Ectodermal cell (in vitro differentiated cells): Measurements from ENCODE around the gene BDKRB2.

Experiments used
- H3K27ac ChIP-seq: 2 replicates; pipeline ENCODE4 v1.7.0; 2013; ENCODE audit warnings: mild to moderate bottlenecking, low read depth, low read length; ENCODE audit not compliant: insufficient read depth, poor library complexity, severe bottlenecking
- H3K27me3 ChIP-seq: 2 replicates; pipeline ENCODE4 v1.7.0; 2013; ENCODE audit warnings: mild to moderate bottlenecking, low read length; ENCODE audit not compliant: insufficient read depth, control insufficient read depth, poor library complexity, severe bottlenecking
- H3K36me3 ChIP-seq: one replicate; pipeline ENCODE4 v1.7.0; 2013; ENCODE audit warnings: low read length; ENCODE audit not compliant: control insufficient read depth, insufficient read depth
- H3K4me1 ChIP-seq: one replicate; pipeline ENCODE4 v1.7.0; 2013; ENCODE audit warnings: low read length; ENCODE audit not compliant: control insufficient read depth, insufficient read depth
- H3K4me3 ChIP-seq: 2 replicates; pipeline ENCODE4 v1.7.0; 2013; ENCODE audit warnings: low read depth, low read length, control low read depth; ENCODE audit not compliant: insufficient read depth
- H3K9me3 ChIP-seq: 2 replicates; pipeline ENCODE4 v1.7.0; 2013; ENCODE audit warnings: mild to moderate bottlenecking, low read length, moderate library complexity; ENCODE audit not compliant: control insufficient read depth
- WGBS, 2 experiments: methylation state at CpG; one replicate each; pipeline ENCODE4 v1.1.7; 2013; ENCODE audit warnings: missing lambda C conversion rate in 2 of 2; 5-methylcytosine and 5-hydroxymethylcytosine counted together

Gene BDKRB2

GRCh38 chr14:96250485-96250884 lies 45.8 kb downstream of the BDKRB2 start:
- H3K27me3 ChIP-seq: no peaks in the 10 kb centered on the region
- H3K4me1 ChIP-seq: no peaks in the 10 kb centered on the region
- H3K4me3 ChIP-seq: no peak overlapping the region
- H3K9me3 ChIP-seq: no peaks in the 10 kb centered on the region
- H3K27ac ChIP-seq: no peak overlapping the region
- no peaks in the 10 kb centered on the region for H3K36me3 ChIP-seq
- WGBS, 2 experiments: 69 to 78% methylated on average over 3 of the region's 3 CpGs

GRCh38 chr14:96251656-96252155 lies 47.1 kb downstream of the BDKRB2 start:
- Histone ChIP-seq H3K27ac (no peak overlapping the region), H3K9me3 (no peaks in the 10 kb centered on the region), H3K4me1 (no peaks in the 10 kb centered on the region), H3K27me3 (no peaks in the 10 kb centered on the region), H3K36me3 (no peaks in the 10 kb centered on the region), H3K4me3 (no peak overlapping the region)
- 95 to 98% methylated on average over 4 of the region's 4 CpGs for WGBS, 2 experiments

GRCh38 chr14:96252323-96252998 lies 47.8 kb downstream of the BDKRB2 start:
- H3K36me3 ChIP-seq: no peaks in the 10 kb centered on the region
- 94% methylated on average over 19 of the region's 19 CpGs for WGBS, 2 experiments
- no peak overlapping the region for H3K4me3 ChIP-seq
- no peak overlapping the region for H3K27ac ChIP-seq
- H3K4me1 ChIP-seq: no peaks in the 10 kb centered on the region
- no peaks in the 10 kb centered on the region for H3K27me3 ChIP-seq
- no peaks in the 10 kb centered on the region for H3K9me3 ChIP-seq

GRCh38 chr14:96252999-96253539 lies 48.4 kb downstream of the BDKRB2 start:
- Histone ChIP-seq H3K36me3 (no peaks in the 10 kb centered on the region), H3K27me3 (no peaks in the 10 kb centered on the region), H3K4me1 (no peaks in the 10 kb centered on the region), H3K4me3 (no peak overlapping the region), H3K27ac (no peak overlapping the region), H3K9me3 (no peaks in the 10 kb centered on the region)
- 82 to 85% methylated on average over 9 of the region's 9 CpGs for whole genome bisulfite sequencing, 2 experiments

GRCh38 chr14:96254687-96255086 lies 50.0 kb downstream of the BDKRB2 start:
- H3K27me3 ChIP-seq: no peaks in the 10 kb centered on the region
- no peaks in the 10 kb centered on the region for H3K4me1 ChIP-seq
- no peak overlapping the region for H3K4me3 ChIP-seq
- no peaks in the 10 kb centered on the region for H3K9me3 ChIP-seq
- no peaks in the 10 kb centered on the region for H3K36me3 ChIP-seq
- WGBS, 2 experiments: 91% methylated on average over 11 of the region's 11 CpGs
- no peak overlapping the region for H3K27ac ChIP-seq

GRCh38 chr14:96255501-96256366 lies 51.1 kb downstream of the BDKRB2 start, which contains the start of gene BDKRB1:
TSS of gene BDKRB1 (plus strand) at chr14:96256210. CDS start at chr14:96263683, 7,473 bp downstream.
- Histone ChIP-seq H3K27ac (no peak within 1 kb of the TSS), H3K4me3 (no peak within 1 kb of the TSS), H3K9me3 (no peaks in the 10 kb centered on the region), H3K4me1 (no peaks in the 10 kb centered on the region), H3K36me3 (no peaks in the 10 kb centered on the region), H3K27me3 (no peaks in the 10 kb centered on the region)
- 93 to 95% methylated on average over 11 to 12 of the region's 12 CpGs for WGBS, 2 experiments

- 89 to 96% methylated on average over 4 of the region's 4 CpGs for whole genome bisulfite sequencing, 2 experiments
- Histone ChIP-seq H3K4me1 (no peaks in the 10 kb centered on the region), H3K36me3 (no peaks in the 10 kb centered on the region), H3K27me3 (no peaks in the 10 kb centered on the region), H3K9me3 (no peaks in the 10 kb centered on the region), H3K4me3 (no peak overlapping the region), H3K27ac (no peak overlapping the region)
Measured at GRCh38 chr14:96256407-96256806, 51.8 kb downstream of the BDKRB2 start.

- WGBS, 2 experiments: 88 to 90% methylated on average over 8 of the region's 8 CpGs
- Histone ChIP-seq H3K27ac (no peak overlapping the region), H3K4me3 (no peak overlapping the region)
Measured at GRCh38 chr14:96257056-96257455, 52.4 kb downstream of the BDKRB2 start.

GRCh38 chr14:96257900-96258299 lies 53.3 kb downstream of the BDKRB2 start:
- Histone ChIP-seq H3K36me3 (no peaks in the 10 kb centered on the region), H3K4me3 (no peak overlapping the region), H3K9me3 (no peaks in the 10 kb centered on the region), H3K27me3 (no peaks in the 10 kb centered on the region), H3K27ac (no peak overlapping the region), H3K4me1 (no peaks in the 10 kb centered on the region)

More at GRCh38 chr14:96257056-96257455, 52.4 kb downstream of the BDKRB2 start:
- Histone ChIP-seq H3K27me3 (no peaks in the 10 kb centered on the region), H3K4me1 (no peaks in the 10 kb centered on the region), H3K36me3 (no peaks in the 10 kb centered on the region), H3K9me3 (no peaks in the 10 kb centered on the region)

GRCh38 chr14:96260341-96260821 lies 55.7 kb downstream of the BDKRB2 start:
- WGBS, 2 experiments: 75 to 88% methylated on average over 2 of the region's 2 CpGs
- Histone ChIP-seq H3K27me3 (no peaks in the 10 kb centered on the region), H3K36me3 (no peaks in the 10 kb centered on the region), H3K4me3 (no peak overlapping the region), H3K9me3 (no peaks in the 10 kb centered on the region), H3K4me1 (no peaks in the 10 kb centered on the region), H3K27ac (no peak overlapping the region)
